ENCODE data around the gene MYOZ3. TPM values are rescaled to one million over a fixed set of nuclear protein-coding genes. Genes with fewer than 3 reads are reported as not detected.

Gene MYOZ3
- total and polyA plus RNA-seq, 12 donors, result 0.91 to 12.2 (median 5.6) TPM

DNA sequence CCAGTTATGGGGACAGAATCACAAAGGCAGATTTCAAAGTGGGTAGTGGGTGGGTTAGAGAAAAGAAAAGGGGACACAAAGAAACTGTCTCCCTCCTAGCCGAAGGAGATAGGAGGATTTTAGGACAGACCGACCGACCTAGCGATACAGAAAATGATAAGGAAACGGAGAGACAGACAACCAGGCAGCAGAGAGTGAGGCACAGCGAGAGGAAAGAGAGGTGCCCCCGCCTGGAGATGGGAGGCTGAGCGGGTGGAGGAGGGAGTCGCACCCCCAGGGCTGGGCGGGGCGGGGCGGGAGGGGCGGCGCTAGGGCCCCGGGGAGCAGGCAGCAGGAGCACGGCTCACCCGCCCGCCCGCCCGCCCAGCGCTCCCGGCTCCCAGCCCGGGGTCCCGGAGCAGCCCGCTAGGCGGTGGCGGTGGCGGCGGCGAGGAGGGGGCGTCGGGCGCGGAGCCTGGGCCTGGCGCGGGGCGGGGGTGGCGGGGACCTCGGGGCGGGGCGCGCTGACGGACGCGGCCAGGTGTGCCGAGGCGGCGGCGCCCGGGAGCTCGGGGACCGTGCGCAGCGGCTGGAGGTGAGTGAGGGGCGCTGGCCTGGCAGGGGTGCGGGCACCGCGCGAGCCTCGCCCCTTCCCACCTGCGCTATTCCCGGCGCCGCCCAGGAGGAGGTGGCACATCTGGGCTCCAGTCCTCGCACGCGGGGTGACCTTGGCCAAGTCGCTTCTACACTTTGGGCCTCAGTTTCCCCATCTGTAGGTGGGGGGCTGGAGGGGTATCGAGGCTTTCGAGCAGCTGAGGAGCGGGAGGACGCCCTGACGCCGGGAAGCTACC, 36.5 kb upstream of the MYOZ3 start:
- WGBS, 2 donors, result 7% methylated on average over 48 to 70 of the region's 74 CpGs
- Histone ChIP-seq H3K4me3 (peak overlapping the region; percentile 64 to 99 (median 84)), H3K36me3 (peaks cover 0 to 9% (median 0%) of the 10 kb centered on the region in 9 donors), H3K9me3 (no peaks in the 10 kb centered on the region), H3K27ac (peak overlapping the region; percentile 94 to 100 (median 98)), H3K4me1 (peaks cover 20 to 88% (median 77%) of the 10 kb centered on the region in 9 donors), H3K27me3 (peaks cover 0 to 20% (median 0%) of the 10 kb centered on the region in 7 donors)
- ATAC-seq (peak; percentile 16 to 56 (median 20)), DNase-seq (peak in 1 of 2 donors; percentile 60)
- TF ChIP-seq, protein P1, sequence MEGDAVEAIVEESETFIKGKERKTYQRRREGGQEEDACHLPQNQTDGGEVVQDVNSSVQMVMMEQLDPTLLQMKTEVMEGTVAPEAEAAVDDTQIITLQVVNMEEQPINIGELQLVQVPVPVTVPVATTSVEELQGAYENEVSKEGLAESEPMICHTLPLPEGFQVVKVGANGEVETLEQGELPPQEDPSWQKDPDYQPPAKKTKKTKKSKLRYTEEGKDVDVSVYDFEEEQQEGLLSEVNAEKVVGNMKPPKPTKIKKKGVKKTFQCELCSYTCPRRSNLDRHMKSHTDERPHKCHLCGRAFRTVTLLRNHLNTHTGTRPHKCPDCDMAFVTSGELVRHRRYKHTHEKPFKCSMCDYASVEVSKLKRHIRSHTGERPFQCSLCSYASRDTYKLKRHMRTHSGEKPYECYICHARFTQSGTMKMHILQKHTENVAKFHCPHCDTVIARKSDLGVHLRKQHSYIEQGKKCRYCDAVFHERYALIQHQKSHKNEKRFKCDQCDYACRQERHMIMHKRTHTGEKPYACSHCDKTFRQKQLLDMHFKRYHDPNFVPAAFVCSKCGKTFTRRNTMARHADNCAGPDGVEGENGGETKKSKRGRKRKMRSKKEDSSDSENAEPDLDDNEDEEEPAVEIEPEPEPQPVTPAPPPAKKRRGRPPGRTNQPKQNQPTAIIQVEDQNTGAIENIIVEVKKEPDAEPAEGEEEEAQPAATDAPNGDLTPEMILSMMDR (IDR thresholded peaks at IDR 0.05), result peak in 4 of 9 donors; percentile 16 to 46 (median 26)
- intact Hi-C loops (cut with DNase I), result loop anchor here in 4 of 10 donors (2.0 to 5.0 kb wide), 2 partner anchors 16 to 32 kb away; partner anchors contain the start of gene SYNPO (in 2 of the 4)

DNA sequence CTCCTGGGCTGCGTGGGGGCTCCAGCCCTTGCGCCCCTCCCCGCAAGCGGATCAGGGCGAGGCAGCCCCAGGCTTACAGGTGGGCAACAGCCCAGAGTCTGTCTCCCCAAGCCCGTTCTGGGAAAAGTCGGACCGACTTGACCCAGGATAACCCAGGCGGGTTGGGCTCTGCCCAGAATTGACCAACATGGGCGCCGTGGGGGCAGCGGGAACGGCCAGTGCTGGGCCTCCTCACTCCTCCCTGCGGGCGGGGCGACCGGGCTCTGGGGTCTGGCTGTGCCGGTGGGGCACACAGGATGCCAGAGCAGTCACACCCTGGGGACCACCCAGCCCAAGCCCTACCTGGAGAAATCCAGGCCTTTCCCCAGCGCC, 35.9 kb upstream of the MYOZ3 start:
- H3K9me3 ChIP-seq, result no peaks in the 10 kb centered on the region
- H3K27me3 ChIP-seq, result peaks cover 0 to 20% (median 0%) of the 10 kb centered on the region in 7 donors
- ATAC-seq, result peak; percentile 36 to 74 (median 56)
- intact Hi-C loops (cut with DNase I), result loop anchor here in 4 of 10 donors (2.0 to 5.0 kb wide), 2 partner anchors 16 to 33 kb away; partner anchors contain the start of gene SYNPO (in 2 of the 4)
- WGBS, 2 donors, result 25 to 30% methylated on average over 19 of the region's 19 CpGs
- H3K4me3 ChIP-seq, result peak overlapping the region; percentile 64 to 99 (median 84)
- peaks cover 24 to 88% (median 78%) of the 10 kb centered on the region in 9 donors for H3K4me1 ChIP-seq
- H3K27ac ChIP-seq, result peak overlapping the region; percentile 94 to 100 (median 98)
- H3K36me3 ChIP-seq, result peaks cover 0 to 15% (median 0%) of the 10 kb centered on the region in 9 donors
- TF ChIP-seq, protein P1 (IDR thresholded peaks at IDR 0.05), result no peak
- DNase-seq, result peak; percentile 56 to 71

DNA sequence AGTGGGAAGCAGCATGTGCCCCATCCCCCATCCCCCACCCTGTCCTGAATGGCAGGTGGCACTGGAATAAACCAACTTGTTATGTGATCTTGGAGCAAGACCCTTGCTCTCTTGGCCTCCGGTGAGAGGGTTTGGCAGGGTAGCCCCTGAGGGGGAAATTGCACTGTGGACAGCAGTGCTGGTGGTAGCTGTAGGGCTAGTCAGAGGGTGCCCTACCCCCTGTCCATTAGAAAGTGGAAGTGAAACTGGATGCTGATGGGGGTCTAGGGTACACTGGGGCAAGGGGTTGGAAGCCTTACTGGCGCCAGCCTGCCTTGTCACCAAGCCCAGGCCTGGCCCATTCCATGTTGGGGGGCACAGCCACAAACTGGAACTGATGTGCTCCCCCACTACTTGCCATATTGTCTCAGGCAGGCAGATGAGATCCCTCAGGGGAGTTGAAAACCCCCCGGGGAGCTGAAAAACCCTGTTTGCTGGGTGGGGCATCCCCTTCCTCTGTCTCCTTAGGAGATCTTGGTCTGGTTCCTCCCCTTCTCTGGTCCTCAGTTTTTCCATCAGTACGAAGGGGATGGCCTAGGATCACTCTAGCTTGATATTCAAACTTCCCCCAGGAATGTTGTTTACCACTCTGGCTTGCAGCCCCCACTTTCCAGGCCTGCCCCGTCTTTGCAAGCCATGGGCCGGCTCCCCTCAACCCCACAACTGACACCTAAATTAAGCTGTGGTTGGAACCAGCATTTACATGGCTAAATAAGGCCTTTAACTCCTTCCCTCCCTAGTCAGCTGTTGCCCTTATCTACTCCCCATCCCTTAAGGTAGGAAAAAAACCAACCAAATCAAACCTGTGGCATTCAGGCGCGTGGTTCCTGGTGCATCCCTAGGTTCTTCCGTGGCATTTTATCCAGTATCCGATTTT, 35.0 kb upstream of the MYOZ3 start:
- WGBS, 2 donors, result 37% methylated on average over 10 of the region's 10 CpGs

More for the DNA sequence above, 35.0 kb upstream of the MYOZ3 start:
- ATAC-seq (peak in 7 of 8 donors; percentile 2 to 34 (median 14)), DNase-seq (no peak)
- Histone ChIP-seq H3K36me3 (peaks cover 0 to 22% (median 0%) of the 10 kb centered on the region in 9 donors), H3K27ac (peak overlapping the region; percentile 94 to 100 (median 98)), H3K9me3 (no peaks in the 10 kb centered on the region), H3K4me1 (peaks cover 31 to 89% (median 82%) of the 10 kb centered on the region in 9 donors), H3K27me3 (peaks cover 0 to 20% (median 0%) of the 10 kb centered on the region in 7 donors), H3K4me3 (peak overlapping the region; percentile 64 to 99 (median 84))
- TF ChIP-seq, protein P1 (IDR thresholded peaks at IDR 0.05), result no peak
- intact Hi-C loops (cut with DNase I), result loop anchor here in 4 of 10 donors (2.0 to 5.0 kb wide), 2 partner anchors 15 to 34 kb away; partner anchors contain the start of gene SYNPO (in 2 of the 4)
